H9 (cell line): Measurements from ENCODE around the gene CDH23. TPM values are rescaled to one million over a fixed set of nuclear protein-coding genes. Genes with fewer than 3 reads are reported as not detected.

Source experiments
- DNase-seq: peaks from one replicate; pipeline ENCODE4 v3.0.0-alpha.2; 2017
- H2AFZ ChIP-seq: one replicate; pipeline ENCODE4 v1.6.1; 2013; ENCODE audit warnings: mild to moderate bottlenecking, low read length, control low read depth, moderate library complexity
- H2AK5ac ChIP-seq: 2 replicates; pipeline ENCODE4 v1.6.1; 2013; ENCODE audit warnings: low read length, control low read depth, mixed read lengths; ENCODE audit not compliant: insufficient read length
- H2BK120ac ChIP-seq: one replicate; pipeline ENCODE4 v1.6.1; 2013; ENCODE audit warnings: low read depth, mild to moderate bottlenecking, low read length, control low read depth, inconsistent platforms; ENCODE audit not compliant: poor library complexity, severe bottlenecking
- H2BK12ac ChIP-seq: 2 replicates; pipeline ENCODE4 v1.6.1; 2013; ENCODE audit warnings: low read length, control low read depth, mixed read lengths, low read depth; ENCODE audit not compliant: insufficient read length
- H2BK15ac ChIP-seq: 2 replicates; pipeline ENCODE4 v1.6.1; 2013; ENCODE audit warnings: low read depth, low read length, control low read depth
- H2BK20ac ChIP-seq: one replicate; pipeline ENCODE4 v1.6.1; 2013; ENCODE audit warnings: low read depth, mild to moderate bottlenecking, low read length, control low read depth, inconsistent platforms; ENCODE audit not compliant: poor library complexity, severe bottlenecking
- H2BK5ac ChIP-seq: 2 replicates; pipeline ENCODE4 v1.6.1; 2013; ENCODE audit warnings: low read length, control low read depth, mixed read lengths; ENCODE audit not compliant: insufficient read length
- H3K14ac ChIP-seq: 2 replicates; pipeline ENCODE4 v1.6.1; 2013; ENCODE audit warnings: low read length, control low read depth; ENCODE audit not compliant: insufficient read depth
- H3K18ac ChIP-seq: 2 replicates; pipeline ENCODE4 v1.6.1; 2013; ENCODE audit warnings: low read depth, mild to moderate bottlenecking, mixed read lengths, low read length, control low read depth; ENCODE audit not compliant: insufficient read length
- H3K23ac ChIP-seq: 2 replicates; pipeline ENCODE4 v1.6.1; 2013; ENCODE audit warnings: low read length, control low read depth, mixed read lengths, low read depth; ENCODE audit not compliant: insufficient read length
- H3K23me2 ChIP-seq: 2 replicates; pipeline ENCODE4 v1.6.1; 2013; ENCODE audit warnings: low read depth, mild to moderate bottlenecking, mixed read lengths, low read length, control low read depth; ENCODE audit not compliant: insufficient read length, poor library complexity, severe bottlenecking
- H3K27ac ChIP-seq: 2 replicates; pipeline ENCODE4 v1.5.1; 2013; ENCODE audit warnings: low read length, control low read depth, mixed read lengths, low read depth; ENCODE audit not compliant: insufficient read length
- H3K27me3 ChIP-seq: 2 replicates; pipeline ENCODE4 v1.6.1; 2013; ENCODE audit warnings: low read length, control low read depth, inconsistent platforms; ENCODE audit not compliant: insufficient read depth
- H3K4ac ChIP-seq: 2 replicates; pipeline ENCODE4 v1.6.1; 2013; ENCODE audit warnings: low read depth, mild to moderate bottlenecking, control low read depth, inconsistent platforms, low read length, moderate library complexity
- H3K4me1 ChIP-seq: 2 replicates; pipeline ENCODE4 v1.6.1; 2013; ENCODE audit warnings: low read length, control low read depth, inconsistent platforms; ENCODE audit not compliant: insufficient read depth
- H3K4me2 ChIP-seq: 2 replicates; pipeline ENCODE4 v1.6.1; 2013; ENCODE audit warnings: low read length, control low read depth, mixed read lengths; ENCODE audit not compliant: insufficient read length, insufficient read depth
- H3K56ac ChIP-seq: 2 replicates; pipeline ENCODE4 v1.6.1; 2013; ENCODE audit warnings: low read depth, mild to moderate bottlenecking, mixed read lengths, low read length, control low read depth; ENCODE audit not compliant: insufficient read length
- H3K79me1 ChIP-seq: 2 replicates; pipeline ENCODE4 v1.6.1; 2013; ENCODE audit warnings: low read depth, mild to moderate bottlenecking, moderate library complexity, low read length, control low read depth, inconsistent platforms; ENCODE audit not compliant: insufficient read depth, poor library complexity, severe bottlenecking
- H3K79me2 ChIP-seq: 2 replicates; pipeline ENCODE4 v1.6.1; 2013; ENCODE audit warnings: low read length, control low read depth, inconsistent platforms; ENCODE audit not compliant: insufficient read depth
- H3K9ac ChIP-seq: 2 replicates; pipeline ENCODE4 v1.6.1; 2013; ENCODE audit warnings: low read length, control low read depth, mixed read lengths; ENCODE audit not compliant: insufficient read length; ENCODE audit errors: extremely low read depth
- H3K9me3 ChIP-seq: one replicate; pipeline ENCODE4 v1.6.1; 2013; ENCODE audit warnings: low read depth, low read length, inconsistent platforms; ENCODE audit not compliant: control insufficient read depth
- H3T11ph ChIP-seq: one replicate; pipeline ENCODE4 v1.6.1; 2013; ENCODE audit warnings: mild to moderate bottlenecking, low read length, control low read depth, inconsistent platforms
- H4K20me1 ChIP-seq: one replicate; pipeline ENCODE4 v1.6.1; 2013; ENCODE audit not compliant: control insufficient read depth, insufficient read length, insufficient read depth
- H4K5ac ChIP-seq: 2 replicates; pipeline ENCODE4 v1.6.1; 2013; ENCODE audit warnings: low read depth, mild to moderate bottlenecking, mixed read lengths, low read length, control low read depth; ENCODE audit not compliant: insufficient read length
- H4K8ac ChIP-seq: replicated peaks from 2 replicates; pipeline ENCODE4 v1.6.1; 2013; ENCODE audit warnings: low read length, control low read depth, mixed read lengths, low read depth; ENCODE audit not compliant: insufficient read length
- H4K91ac ChIP-seq: 2 replicates; pipeline ENCODE4 v1.6.1; 2013; ENCODE audit warnings: low read depth, mild to moderate bottlenecking, moderate library complexity, mixed read lengths, low read length, control low read depth; ENCODE audit not compliant: insufficient read length
- H3K27ac Mint-ChIP-seq, 3 experiments: 2 replicates in 2 of 3; 3 replicates in 1 of 3; pipeline ENCODE4 v1.8.0; 2020 to 2021; ENCODE audit warnings: mixed read lengths in 3 of 3, mild to moderate bottlenecking in 1 of 3, moderate library complexity in 1 of 3
- H3K27me3 Mint-ChIP-seq: 2 replicates; pipeline ENCODE4 v1.8.0; 2021; ENCODE audit warnings: low read depth, mild to moderate bottlenecking, moderate library complexity, mixed read lengths
- H3K36me3 Mint-ChIP-seq, 3 experiments: 2 replicates in 2 of 3; 3 replicates in 1 of 3; pipeline ENCODE4 v1.8.0; 2020 to 2021; ENCODE audit warnings: low read depth in 3 of 3, mixed read lengths in 3 of 3; ENCODE audit not compliant: insufficient read depth in 1 of 3
- H3K4me1 Mint-ChIP-seq, 2 experiments: 2 replicates each; pipeline ENCODE4 v1.8.0; 2020; ENCODE audit warnings: mixed read lengths in 2 of 2
- H3K4me3 Mint-ChIP-seq, 2 experiments: 2 replicates in 1 of 2; 3 replicates in 1 of 2; pipeline ENCODE4 v1.8.0; 2020 to 2021; ENCODE audit warnings: mild to moderate bottlenecking in 2 of 2, mixed read lengths in 2 of 2, moderate library complexity in 1 of 2
- H3K9me3 Mint-ChIP-seq, 2 experiments: 2 replicates in 1 of 2; 3 replicates in 1 of 2; pipeline ENCODE4 v1.8.0; 2020; ENCODE audit warnings: mild to moderate bottlenecking in 2 of 2, mixed read lengths in 2 of 2, moderate library complexity in 1 of 2
- CTCF ChIP-seq: fragments of 200-600 bp; sonication (generic); conservative IDR thresholded peaks from 3 replicates; pipeline ENCODE4 v1.8.0; 2021; ENCODE audit warnings: antibody characterized with exemption, mild to moderate bottlenecking
- WGBS: extraction: QIAGEN DNeasy Blood & Tissue Kit; methylation state at CpG from one replicate; pipeline ENCODE4 v1.1.7; 2013; ENCODE audit warnings: missing lambda C conversion rate, low lambda C conversion rate, mixed read lengths; ENCODE audit not compliant: insufficient read length; ENCODE audit errors: extremely low coverage; 5-methylcytosine and 5-hydroxymethylcytosine counted together
- total RNA-seq: library from RNA; stranded (reverse); gene quantifications from 2 replicates; pipeline ENCODE4 v1.2.1, GENCODE V29; 2021

Gene CDH23
- total RNA-seq, 1 experiment from 2014 or later, result 2.1 TPM

- H3K79me1 ChIP-seq, result no peaks in the 10 kb centered on the region
- no peak overlapping the region for H2BK20ac ChIP-seq
- Mint-ChIP-seq H3K27ac (no peak overlapping the region; a peak in 1 of 7 replicates), H3K4me1 (peaks cover 19 to 40% of the 10 kb centered on the region in 2 experiments), H3K27me3 (peaks cover 3% of the 10 kb centered on the region), H3K4me3 (no peak overlapping the region), H3K36me3 (no peaks in the 10 kb centered on the region; a peak in 1 of 7 replicates), H3K9me3 (no peaks in the 10 kb centered on the region)
- no peak overlapping the region for H2AFZ ChIP-seq
- WGBS, result no CpG with 5 or more reads among the region's 12 CpGs
- no peak overlapping the region for H3T11ph ChIP-seq
- no peak overlapping the region for H3K4ac ChIP-seq
- no peak for DNase-seq
- no peak overlapping the region for H4K5ac ChIP-seq
- no peak overlapping the region for H3K18ac ChIP-seq
- H3K79me2 ChIP-seq, result no peaks in the 10 kb centered on the region
- H3K9me3 ChIP-seq, result no peaks in the 10 kb centered on the region
- no peaks in the 10 kb centered on the region for H4K20me1 ChIP-seq
- TF ChIP-seq CTCF, result no peak
- H3K27me3 ChIP-seq, result no peaks in the 10 kb centered on the region
- H2AK5ac ChIP-seq, result no peak overlapping the region
- H4K91ac ChIP-seq, result no peak overlapping the region
- H3K4me2 ChIP-seq, result no peak overlapping the region
- H4K8ac ChIP-seq, result no peak overlapping the region
- H3K23ac ChIP-seq, result no peak overlapping the region
- H3K23me2 ChIP-seq, result no peaks in the 10 kb centered on the region
- H2BK15ac ChIP-seq, result no peak overlapping the region
- no peak overlapping the region for H3K56ac ChIP-seq
- H2BK5ac ChIP-seq, result no peak overlapping the region
- H3K14ac ChIP-seq, result no peak overlapping the region; the same call in 1 of the 2 replicates
- no peak overlapping the region for H3K9ac ChIP-seq
- no peak overlapping the region for H2BK12ac ChIP-seq
- no peak overlapping the region for H3K27ac ChIP-seq
- H2BK120ac ChIP-seq, result no peak overlapping the region
- H3K4me1 ChIP-seq, result no peaks in the 10 kb centered on the region; the same call in 1 of the 2 replicates
Observed at GRCh38 chr10:71527135-71527534, 130.4 kb downstream of the CDH23 start.
